ENCODE measurements around the gene CCT6A.
"Not testable (repeated sequence)": the region's sequence is repeated elsewhere in the genome, so short reads cannot be mapped to it uniquely, and the experiment has no call there.

CCT6A gene

DNA sequence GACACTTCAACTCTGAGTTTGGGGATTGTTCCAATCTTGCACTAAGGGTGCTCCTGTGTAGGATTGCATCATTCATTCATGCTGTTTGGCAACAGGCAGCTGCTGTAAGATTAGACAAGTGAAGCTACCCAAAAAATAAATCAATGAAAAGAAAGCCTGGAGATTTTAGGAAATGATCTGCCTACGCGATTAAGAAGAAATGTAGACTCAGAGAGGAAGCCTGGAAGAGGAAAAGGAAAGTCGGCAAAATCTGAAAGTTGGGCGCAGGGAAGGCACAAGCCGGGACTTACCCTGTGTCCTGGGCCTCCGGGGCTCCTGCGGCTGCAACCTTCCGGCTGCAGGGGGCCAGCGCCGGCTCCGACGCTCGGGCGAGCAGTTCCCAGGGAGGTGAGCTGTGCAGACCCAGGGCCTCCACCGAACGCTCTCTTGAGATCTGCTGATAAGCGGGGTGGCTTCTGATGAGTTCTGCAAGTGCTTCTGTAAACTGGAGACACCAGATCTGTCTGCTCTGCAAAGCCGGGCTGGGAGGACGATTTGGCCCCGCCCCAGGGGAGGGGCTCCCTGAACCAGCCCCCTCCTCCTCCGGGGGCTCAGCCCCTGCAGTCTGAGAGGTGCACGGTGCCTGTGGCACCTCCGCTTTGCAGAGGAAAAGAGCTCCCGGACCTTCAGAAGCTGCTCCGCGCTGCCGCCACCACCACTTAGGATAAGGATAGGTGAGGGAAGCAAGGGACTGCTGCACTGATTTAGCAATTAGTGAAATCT lies 17.7 kb upstream of the CCT6A start:
- H3K4me1 ChIP-seq: peaks cover 0 to 6% (median 2%) of the 10 kb centered on the region in 4 donors
- H3K4me3 ChIP-seq: peak overlapping the region; percentile 54 to 63
- TF ChIP-seq, protein P1, sequence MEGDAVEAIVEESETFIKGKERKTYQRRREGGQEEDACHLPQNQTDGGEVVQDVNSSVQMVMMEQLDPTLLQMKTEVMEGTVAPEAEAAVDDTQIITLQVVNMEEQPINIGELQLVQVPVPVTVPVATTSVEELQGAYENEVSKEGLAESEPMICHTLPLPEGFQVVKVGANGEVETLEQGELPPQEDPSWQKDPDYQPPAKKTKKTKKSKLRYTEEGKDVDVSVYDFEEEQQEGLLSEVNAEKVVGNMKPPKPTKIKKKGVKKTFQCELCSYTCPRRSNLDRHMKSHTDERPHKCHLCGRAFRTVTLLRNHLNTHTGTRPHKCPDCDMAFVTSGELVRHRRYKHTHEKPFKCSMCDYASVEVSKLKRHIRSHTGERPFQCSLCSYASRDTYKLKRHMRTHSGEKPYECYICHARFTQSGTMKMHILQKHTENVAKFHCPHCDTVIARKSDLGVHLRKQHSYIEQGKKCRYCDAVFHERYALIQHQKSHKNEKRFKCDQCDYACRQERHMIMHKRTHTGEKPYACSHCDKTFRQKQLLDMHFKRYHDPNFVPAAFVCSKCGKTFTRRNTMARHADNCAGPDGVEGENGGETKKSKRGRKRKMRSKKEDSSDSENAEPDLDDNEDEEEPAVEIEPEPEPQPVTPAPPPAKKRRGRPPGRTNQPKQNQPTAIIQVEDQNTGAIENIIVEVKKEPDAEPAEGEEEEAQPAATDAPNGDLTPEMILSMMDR (IDR thresholded peaks at IDR 0.05): peak in 1 of 2 experiments; percentile 27
- no peak overlapping the region for H3K27ac ChIP-seq
- DNase-seq: peak in 1 of 2 donors; percentile 36
- H3K36me3 ChIP-seq: no peaks in the 10 kb centered on the region
- intact Hi-C loops (cut with DNase I; ENCODE audit: low total_unique reads): no loop called here
- H3K9me3 ChIP-seq: no peaks in the 10 kb centered on the region
- H3K27me3 ChIP-seq: no peaks in the 10 kb centered on the region

DNA sequence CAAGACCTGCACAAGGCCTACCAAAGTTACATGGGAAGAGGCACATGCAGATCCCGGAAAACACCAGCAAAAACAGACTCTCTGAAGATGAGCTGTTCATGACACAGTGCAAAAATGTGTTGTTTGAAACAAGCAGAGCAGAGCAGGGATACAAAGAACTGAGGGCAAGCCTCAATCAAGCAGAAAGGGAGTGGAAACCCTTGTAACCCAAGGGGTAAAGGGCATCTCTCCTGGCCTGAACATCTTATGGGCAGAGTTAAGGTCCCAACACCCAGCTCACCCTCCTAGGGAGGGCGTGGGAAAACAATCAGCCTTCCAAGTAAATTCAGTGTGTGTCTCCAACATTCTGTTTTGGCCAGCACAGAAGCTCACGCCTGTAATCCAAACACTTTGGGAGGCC lies 10.8 kb upstream of the CCT6A start:
- no peak overlapping the region for H3K27ac ChIP-seq
- no peak overlapping the region for H3K4me3 ChIP-seq
- DNase-seq: no peak
- H3K27me3 ChIP-seq: no peaks in the 10 kb centered on the region
- intact Hi-C loops (cut with DNase I; ENCODE audit: low total_unique reads): no loop called here
- no peaks in the 10 kb centered on the region for H3K9me3 ChIP-seq
- TF ChIP-seq, protein P1 (IDR thresholded peaks at IDR 0.05): no peak
- peaks cover 0 to 16% (median 7%) of the 10 kb centered on the region in 3 donors for H3K36me3 ChIP-seq
- no peaks in the 10 kb centered on the region for H3K4me1 ChIP-seq

DNA sequence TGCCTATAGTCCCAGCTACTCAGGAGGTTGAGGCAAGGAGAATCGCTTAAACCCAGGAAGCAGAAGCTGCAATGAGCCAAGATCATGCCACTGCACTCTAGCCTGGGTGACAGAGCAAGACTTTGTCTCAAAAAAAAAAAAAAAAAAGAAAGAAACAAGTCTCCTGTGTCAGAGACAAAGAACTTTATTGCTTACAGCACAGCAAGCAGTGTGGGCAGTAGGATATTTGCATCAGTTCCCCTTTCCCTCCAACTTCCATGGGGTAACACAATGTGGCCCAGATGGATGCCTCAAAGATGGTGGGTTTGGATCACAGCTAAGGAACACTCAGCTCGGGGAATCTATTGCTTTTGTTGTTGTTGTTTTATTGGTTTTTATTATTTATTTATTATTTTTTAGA lies 5.8 kb upstream of the CCT6A start:
- H3K27me3 ChIP-seq; DNase-seq; H3K27ac ChIP-seq; H3K4me3 ChIP-seq; H3K9me3 ChIP-seq; intact Hi-C loops (cut with DNase I; ENCODE audit: low total_unique reads): not testable (repeated sequence)
- Histone ChIP-seq H3K4me1 (peaks cover 0 to 12% (median 5%) of the 10 kb centered on the region in 4 donors), H3K36me3 (peaks cover 0 to 12% (median 7%) of the 10 kb centered on the region in 3 donors)

DNA sequence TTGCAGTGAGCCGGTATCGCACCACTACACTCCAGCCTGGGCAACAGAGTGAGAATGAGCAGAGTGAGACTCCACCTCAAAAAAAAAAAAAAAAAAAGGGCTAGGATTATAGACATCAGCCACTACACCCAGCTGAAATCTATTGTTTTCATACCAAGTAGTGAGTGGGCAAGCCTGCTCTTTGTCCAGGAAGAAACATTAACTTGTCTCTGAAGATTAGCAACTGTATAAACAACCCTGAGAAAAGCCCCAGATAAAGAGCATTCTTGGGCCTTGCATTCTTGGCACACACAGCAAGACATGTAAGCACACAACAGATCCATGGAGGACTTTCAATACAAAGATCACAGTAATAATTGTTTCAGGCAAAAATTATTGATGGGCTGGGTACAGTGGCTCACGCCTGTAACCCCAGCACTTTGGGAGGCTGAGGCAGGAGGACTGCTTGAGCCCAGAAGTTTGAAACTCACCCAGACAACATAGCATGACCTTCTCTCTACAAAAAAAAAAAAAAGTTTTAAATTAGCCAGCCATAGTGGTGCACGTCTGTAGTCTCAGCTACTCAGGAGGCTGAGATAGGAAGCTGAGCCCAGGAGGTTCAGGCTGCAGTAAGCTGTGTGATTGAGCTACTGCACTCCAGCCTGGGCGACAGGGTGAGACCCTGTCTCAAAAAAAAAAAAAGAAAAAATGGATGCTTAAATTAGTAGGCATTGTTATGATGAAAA lies 4.7 kb upstream of the CCT6A start:
- H3K4me1 ChIP-seq: peaks cover 0 to 14% (median 6%) of the 10 kb centered on the region in 4 donors

DNA sequence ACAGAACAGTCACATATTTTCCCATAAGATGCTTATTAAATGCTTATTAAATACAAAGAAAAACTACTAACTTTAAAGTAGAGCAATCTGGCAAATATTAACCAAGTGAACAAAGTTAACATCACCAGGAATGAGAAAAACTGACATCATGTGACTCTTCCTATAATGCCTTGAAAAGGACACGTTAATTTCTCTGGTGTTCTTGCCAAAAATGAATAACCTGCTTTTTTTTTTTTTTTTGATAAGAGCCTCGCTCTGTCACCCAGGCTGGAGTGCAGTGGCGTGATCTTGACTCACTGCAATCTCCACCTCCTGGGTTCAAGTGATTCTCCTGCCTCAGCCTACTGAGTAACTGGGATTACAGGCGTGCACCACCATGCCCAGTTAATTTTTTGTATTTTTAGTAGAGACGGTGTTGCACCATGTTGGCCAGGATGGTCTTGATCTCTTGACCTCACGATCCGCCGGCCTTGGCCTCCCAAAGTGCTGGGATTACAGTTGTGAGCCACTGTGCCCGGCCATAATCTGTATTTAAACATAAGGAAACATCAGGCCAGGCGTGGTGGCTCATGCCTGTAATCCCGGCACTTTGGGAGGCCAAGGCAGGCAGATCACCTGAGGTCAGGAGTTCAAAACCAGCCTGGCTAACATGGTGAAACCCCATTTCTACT lies 4.0 kb upstream of the CCT6A start:
- Histone ChIP-seq H3K27ac (peak overlapping the region in 1 of 2 donors; percentile 27), H3K4me1 (peaks cover 0 to 19% (median 11%) of the 10 kb centered on the region in 4 donors)
- DNase-seq; H3K4me3 ChIP-seq; H3K27me3 ChIP-seq; H3K36me3 ChIP-seq; intact Hi-C loops (cut with DNase I; ENCODE audit: low total_unique reads); H3K9me3 ChIP-seq: not testable (repeated sequence)

More for the DNA sequence above, 4.7 kb upstream of the CCT6A start:
- peaks cover 0 to 7% (median under 1%) of the 10 kb centered on the region in 3 donors for H3K36me3 ChIP-seq
- no peak overlapping the region for H3K4me3 ChIP-seq
- no peaks in the 10 kb centered on the region for H3K9me3 ChIP-seq
- peak overlapping the region in 1 of 2 donors; percentile 27 for H3K27ac ChIP-seq
- TF ChIP-seq, protein P1 (IDR thresholded peaks at IDR 0.05): no peak
- intact Hi-C loops (cut with DNase I; ENCODE audit: low total_unique reads): no loop called here
- H3K27me3 ChIP-seq: no peaks in the 10 kb centered on the region
- no peak for DNase-seq

DNA sequence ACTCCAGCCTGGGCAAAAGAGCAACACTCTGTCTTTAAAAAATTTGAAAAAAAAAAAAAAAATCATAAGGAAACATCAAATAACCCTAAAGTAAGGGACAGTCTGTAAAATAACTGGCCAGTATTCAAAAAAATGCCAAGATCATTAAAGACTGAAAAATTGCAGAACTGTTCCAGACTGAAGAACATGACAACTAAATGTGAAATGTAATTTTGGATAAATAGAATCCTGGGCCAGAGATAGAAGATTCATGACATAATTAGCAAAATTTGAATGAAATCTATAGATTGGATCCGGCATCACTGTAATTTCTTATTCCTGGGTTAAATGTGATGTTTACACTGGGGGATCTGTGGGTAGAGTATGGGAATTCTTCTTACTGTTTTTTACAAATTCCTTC lies 3.3 kb upstream of the CCT6A start:
- no peak overlapping the region for H3K27ac ChIP-seq
- H3K4me1 ChIP-seq: peaks cover 0 to 26% (median 15%) of the 10 kb centered on the region in 4 donors
- no peaks in the 10 kb centered on the region for H3K27me3 ChIP-seq
- no peak overlapping the region for H3K4me3 ChIP-seq
- TF ChIP-seq, protein P1 (IDR thresholded peaks at IDR 0.05): no peak
- no peaks in the 10 kb centered on the region for H3K9me3 ChIP-seq
- no peak for DNase-seq
- H3K36me3 ChIP-seq: peaks cover 0 to 5% (median 3%) of the 10 kb centered on the region in 3 donors
- intact Hi-C loops (cut with DNase I; ENCODE audit: low total_unique reads): no loop called here

DNA sequence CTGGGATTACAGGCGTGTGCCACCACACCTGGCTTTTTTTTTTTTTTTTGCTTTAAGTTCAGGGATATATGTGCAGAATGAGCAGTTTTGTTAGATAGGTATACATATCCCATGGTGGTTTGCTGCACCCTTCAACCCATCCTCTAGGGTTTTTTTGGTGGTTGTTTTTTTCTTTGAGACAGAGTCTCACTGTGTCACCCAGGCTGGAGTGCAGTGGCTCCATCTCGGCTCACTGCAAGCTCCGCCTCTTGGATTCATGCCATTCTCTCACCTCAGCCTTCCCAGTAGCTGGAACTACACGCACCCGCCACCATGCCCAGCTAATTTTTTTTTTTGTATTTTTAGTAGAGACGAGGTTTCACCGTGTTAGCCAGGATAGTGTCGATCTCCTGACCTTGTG lies 2.8 kb upstream of the CCT6A start:
- DNase-seq; H3K4me3 ChIP-seq; H3K9me3 ChIP-seq; H3K27me3 ChIP-seq; H3K27ac ChIP-seq; intact Hi-C loops (cut with DNase I; ENCODE audit: low total_unique reads): not testable (repeated sequence)
- Histone ChIP-seq H3K4me1 (peaks cover 0 to 29% (median 15%) of the 10 kb centered on the region in 4 donors), H3K36me3 (peaks cover 0 to 10% (median 9%) of the 10 kb centered on the region in 3 donors)

All from tibial artery (tissue), 4 donors.